MM.1S (cell line): ENCODE results near the gene ZBTB38.

Experiments
- DNase-seq: peaks from one replicate; pipeline ENCODE4 v3.0.0-alpha.2; 2015
- H2AFZ ChIP-seq: fragments of 300-600 bp; sonication (generic); 2 replicates; pipeline ENCODE4 v1.6.0; 2016; ENCODE audit warnings: antibody characterized with exemption, low read length
- H3F3A ChIP-seq: fragments of 300-600 bp; sonication (generic); 2 replicates; pipeline ENCODE4 v1.6.1; 2016; ENCODE audit warnings: mild to moderate bottlenecking, antibody characterized with exemption, low read length, moderate library complexity, mixed read lengths; ENCODE audit not compliant: insufficient read depth
- H3K27ac ChIP-seq: fragments of 300-600 bp; sonication (generic); 2 replicates; pipeline ENCODE4 v1.5.1; 2016; ENCODE audit warnings: mild to moderate bottlenecking, low read length
- H3K27me3 ChIP-seq: fragments of 300-600 bp; sonication (generic); replicated peaks from 2 replicates; pipeline ENCODE4 v1.6.0; 2016; ENCODE audit warnings: low read length; ENCODE audit not compliant: insufficient read depth
- H3K36me3 ChIP-seq: fragments of 300-600 bp; sonication (generic); replicated peaks from 2 replicates; pipeline ENCODE4 v1.6.1; 2016; ENCODE audit warnings: mild to moderate bottlenecking, low read length, mixed read lengths; ENCODE audit not compliant: insufficient read depth
- H3K4me1 ChIP-seq: fragments of 300-600 bp; sonication (generic); 2 replicates; pipeline ENCODE4 v1.6.1; 2016; ENCODE audit warnings: low read length, mixed read lengths
- H3K4me2 ChIP-seq: fragments of 300-600 bp; sonication (generic); 2 replicates; pipeline ENCODE4 v1.6.0; 2016; ENCODE audit warnings: low read depth, low read length
- H3K4me3 ChIP-seq: fragments of 300-600 bp; sonication (generic); 2 replicates; pipeline ENCODE4 v1.5.1; 2016; ENCODE audit warnings: low read length, mixed read lengths
- H3K79me2 ChIP-seq: fragments of 300-600 bp; sonication (generic); 2 replicates; pipeline ENCODE4 v1.6.1; 2016; ENCODE audit warnings: mixed run types, low read length, mixed read lengths
- H3K9ac ChIP-seq: fragments of 300-600 bp; sonication (generic); 2 replicates; pipeline ENCODE4 v1.6.1; 2016; ENCODE audit warnings: low read length, mixed read lengths
- H3K9me2 ChIP-seq: fragments of 300-600 bp; sonication (generic); replicated peaks from 2 replicates; pipeline ENCODE4 v1.6.1; 2016; ENCODE audit warnings: mild to moderate bottlenecking, low read length, mixed read lengths; ENCODE audit not compliant: insufficient read depth
- H3K9me3 ChIP-seq: fragments of 300-600 bp; sonication (generic); replicated peaks from 2 replicates; pipeline ENCODE4 v1.6.1; 2016; ENCODE audit warnings: mild to moderate bottlenecking, low read length, mixed read lengths; ENCODE audit not compliant: insufficient read depth
- H4K20me1 ChIP-seq: fragments of 300-600 bp; sonication (generic); 2 replicates; pipeline ENCODE4 v1.6.1; 2016; ENCODE audit warnings: mild to moderate bottlenecking, low read length, moderate library complexity, mixed read lengths; ENCODE audit not compliant: insufficient read depth
- CTCF ChIP-seq: fragments of 300-600 bp; sonication (generic); IDR thresholded peaks from 2 replicates; pipeline ENCODE4 v1.5.1; 2016; ENCODE audit warnings: antibody characterized with exemption, low read length, mixed read lengths
- EZH2 ChIP-seq: fragments of 300-600 bp; sonication (generic); optimal IDR thresholded peaks from 2 replicates; pipeline ENCODE3; 2017; ENCODE audit warnings: low read depth, mild to moderate bottlenecking, antibody characterized with exemption, low read length, mixed read lengths
- EZH2phosphoT487 ChIP-seq: fragments of 300-600 bp; sonication (generic); IDR thresholded peaks from 2 replicates; pipeline ENCODE4 v1.6.1; 2018; ENCODE audit warnings: antibody characterized with exemption, low read length

The ZBTB38 gene

GRCh38 chr3:141383555-141384129, 15.3 kb downstream of the ZBTB38 start:
- peaks cover 62% of the 10 kb centered on the region for H3K4me1 ChIP-seq
- peak overlapping the region; percentile 100 for H3K9ac ChIP-seq
- H2AFZ ChIP-seq, result no peak overlapping the region

GRCh38 chr3:141384157-141384556, 15.9 kb downstream of the ZBTB38 start:
- Histone ChIP-seq H3K4me3 (peak overlapping the region; percentile 67), H2AFZ (no peak overlapping the region)

More at GRCh38 chr3:141383555-141384129, 15.3 kb downstream of the ZBTB38 start:
- DNase-seq, result no peak
- peak overlapping the region; percentile 100 for H3K27ac ChIP-seq
- H3K9me2 ChIP-seq, result no peaks in the 10 kb centered on the region
- H3F3A ChIP-seq, result peaks cover 93% of the 10 kb centered on the region
- H3K4me3 ChIP-seq, result no peak overlapping the region; the same call in 1 of the 2 replicates
- H3K4me2 ChIP-seq, result peak overlapping the region; percentile 90
- H3K27me3 ChIP-seq, result no peaks in the 10 kb centered on the region
- no peaks in the 10 kb centered on the region for H3K9me3 ChIP-seq
- no peaks in the 10 kb centered on the region for H3K36me3 ChIP-seq
- peaks cover 74% of the 10 kb centered on the region for H3K79me2 ChIP-seq
- TF ChIP-seq EZH2phosphoT487, result no peak
- H4K20me1 ChIP-seq, result no peaks in the 10 kb centered on the region

GRCh38 chr3:141384575-141384974, 16.3 kb downstream of the ZBTB38 start:
- Histone ChIP-seq H3K4me1 (peaks cover 54% of the 10 kb centered on the region), H3K79me2 (peaks cover 81% of the 10 kb centered on the region), H3K4me2 (peak overlapping the region; percentile 90), H3K27ac (peak overlapping the region; percentile 100), H3F3A (peaks cover 94% of the 10 kb centered on the region), H3K9me2 (no peaks in the 10 kb centered on the region), H4K20me1 (no peaks in the 10 kb centered on the region), H3K4me3 (peak overlapping the region; percentile 67), H3K9ac (peak overlapping the region; percentile 100), H3K9me3 (no peaks in the 10 kb centered on the region), H3K27me3 (no peaks in the 10 kb centered on the region), H3K36me3 (no peaks in the 10 kb centered on the region; the same call in 1 of the 2 replicates), H2AFZ (no peak overlapping the region)
- TF ChIP-seq CTCF (no peak), EZH2phosphoT487 (no peak), EZH2 (no peak)
- peak; percentile 61 for DNase-seq

More at GRCh38 chr3:141384157-141384556, 15.9 kb downstream of the ZBTB38 start:
- peaks cover 77% of the 10 kb centered on the region for H3K79me2 ChIP-seq
- H4K20me1 ChIP-seq, result no peaks in the 10 kb centered on the region
- no peaks in the 10 kb centered on the region for H3K36me3 ChIP-seq
- no peaks in the 10 kb centered on the region for H3K27me3 ChIP-seq
- H3K9me3 ChIP-seq, result no peaks in the 10 kb centered on the region
- H3K9me2 ChIP-seq, result no peaks in the 10 kb centered on the region
- peak overlapping the region; percentile 90 for H3K4me2 ChIP-seq
- peak; percentile 52 for DNase-seq
- peaks cover 93% of the 10 kb centered on the region for H3F3A ChIP-seq
- H3K27ac ChIP-seq, result peak overlapping the region; percentile 100
- H3K4me1 ChIP-seq, result peaks cover 57% of the 10 kb centered on the region
- H3K9ac ChIP-seq, result peak overlapping the region; percentile 100
- TF ChIP-seq CTCF (0 out of 2 replicates have a peak, but pooled peaks have one; percentile 11), EZH2 (no peak)
